HepG2 (cell line): ENCODE data around the gene PSMD2.

Experiments used
- SMC3 ChIP-seq: IDR thresholded peaks from 2 replicates; pipeline ENCODE4 v1.6.1; 2011; ENCODE audit warnings: low read length, improper control_type of control experiment
- TF ChIP-seq, protein P1 (sequence below): sonication (generic); formaldehyde crosslinking; IDR thresholded peaks from 2 replicates; pipeline ENCODE4 v1.5.0; 2020; ENCODE audit warnings: mild to moderate bottlenecking, missing genetic modification reagents, moderate library complexity

- TF ChIP-seq, protein P1, sequence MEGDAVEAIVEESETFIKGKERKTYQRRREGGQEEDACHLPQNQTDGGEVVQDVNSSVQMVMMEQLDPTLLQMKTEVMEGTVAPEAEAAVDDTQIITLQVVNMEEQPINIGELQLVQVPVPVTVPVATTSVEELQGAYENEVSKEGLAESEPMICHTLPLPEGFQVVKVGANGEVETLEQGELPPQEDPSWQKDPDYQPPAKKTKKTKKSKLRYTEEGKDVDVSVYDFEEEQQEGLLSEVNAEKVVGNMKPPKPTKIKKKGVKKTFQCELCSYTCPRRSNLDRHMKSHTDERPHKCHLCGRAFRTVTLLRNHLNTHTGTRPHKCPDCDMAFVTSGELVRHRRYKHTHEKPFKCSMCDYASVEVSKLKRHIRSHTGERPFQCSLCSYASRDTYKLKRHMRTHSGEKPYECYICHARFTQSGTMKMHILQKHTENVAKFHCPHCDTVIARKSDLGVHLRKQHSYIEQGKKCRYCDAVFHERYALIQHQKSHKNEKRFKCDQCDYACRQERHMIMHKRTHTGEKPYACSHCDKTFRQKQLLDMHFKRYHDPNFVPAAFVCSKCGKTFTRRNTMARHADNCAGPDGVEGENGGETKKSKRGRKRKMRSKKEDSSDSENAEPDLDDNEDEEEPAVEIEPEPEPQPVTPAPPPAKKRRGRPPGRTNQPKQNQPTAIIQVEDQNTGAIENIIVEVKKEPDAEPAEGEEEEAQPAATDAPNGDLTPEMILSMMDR (CRISPR knock-in tag): no peak
- TF ChIP-seq SMC3: no peak
Observed at GRCh38 chr3:184346480-184347190, 47.6 kb downstream of the PSMD2 start.
